ENCODE results near the gene ITGA2B. TPM values are rescaled to one million over a fixed set of nuclear protein-coding genes. Genes with fewer than 3 reads are reported as not detected.

Gene ITGA2B
- total and polyA plus RNA-seq, 2 of the 8 experiments (the other 6 are each of a cell fraction or from before 2014, with no cell fraction given): 6.9 to 12.3 TPM

DNA sequence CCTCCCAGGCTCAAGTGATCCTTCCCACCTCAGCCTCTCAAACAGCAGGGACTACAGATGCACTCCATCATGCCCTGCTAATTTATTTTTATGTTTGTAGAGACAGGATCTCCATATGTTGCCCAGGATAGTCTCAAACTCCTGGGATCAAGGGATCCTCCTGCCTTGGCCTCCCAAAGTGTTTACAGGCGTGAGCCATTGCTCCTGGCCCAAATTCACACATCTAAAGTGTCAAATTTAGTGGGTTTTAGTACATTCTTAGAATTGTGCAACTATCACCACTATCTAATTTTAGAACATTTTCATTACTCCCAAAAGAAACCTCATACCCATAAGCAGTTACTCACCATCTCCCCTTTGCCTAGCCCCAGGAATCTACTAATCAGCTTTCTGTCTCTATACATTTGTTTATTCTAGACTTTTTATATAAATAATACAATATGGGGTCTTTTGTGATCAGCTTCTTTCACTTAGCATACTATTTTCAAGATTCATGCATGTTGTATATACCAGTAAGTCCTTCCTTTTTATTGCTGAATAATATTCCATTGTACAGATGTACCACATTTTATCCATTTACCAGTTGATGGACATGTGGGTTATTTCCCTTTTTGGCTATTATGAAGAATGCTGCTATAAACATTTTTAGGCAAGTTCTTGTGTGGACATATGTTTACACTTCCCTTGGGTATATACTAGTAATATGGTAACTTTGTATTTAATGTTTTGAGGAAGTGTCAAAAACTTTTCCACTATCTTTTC is 25.1 kb upstream of the ITGA2B start (continued):
- TF ChIP-seq SIX5 (IDR thresholded peaks at IDR 0.05; ENCODE audit: low read depth, low read length) (no peak), EZH2 (IDR thresholded peaks at IDR 0.05; ENCODE audit: low read depth, low read length, severe bottlenecking) (no peak), EGR1 (IDR thresholded peaks at IDR 0.05; ENCODE audit: borderline replicate concordance, low read depth, low read length) (no peak)
